Measurements from ENCODE around the gene TMEM129.

TMEM129 gene

DNA sequence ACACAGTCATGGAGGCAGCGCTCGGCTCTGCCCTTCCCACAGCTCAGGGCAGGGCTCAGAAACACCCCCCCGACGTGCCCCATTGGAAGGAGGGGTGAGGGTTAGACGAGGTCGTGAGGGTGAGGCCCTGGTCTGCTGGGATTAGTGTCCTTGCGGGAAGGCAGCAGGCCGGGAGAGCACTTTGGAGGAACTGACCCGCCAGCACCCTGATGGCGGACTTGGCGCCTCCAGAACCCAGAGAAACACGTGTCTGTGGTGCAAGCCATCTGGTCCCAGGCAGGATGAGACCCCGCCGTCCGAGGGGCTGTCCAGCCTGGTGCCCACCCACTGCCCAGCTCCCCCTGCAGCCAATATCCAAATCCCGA is 26.5 kb upstream of the TMEM129 start:
- no peak overlapping the region for H3K4me3 ChIP-seq (ENCODE audit: low read depth, low read length)
- DNase-seq (ENCODE audit: low read depth) = no peak
- TF ChIP-seq, protein P1, sequence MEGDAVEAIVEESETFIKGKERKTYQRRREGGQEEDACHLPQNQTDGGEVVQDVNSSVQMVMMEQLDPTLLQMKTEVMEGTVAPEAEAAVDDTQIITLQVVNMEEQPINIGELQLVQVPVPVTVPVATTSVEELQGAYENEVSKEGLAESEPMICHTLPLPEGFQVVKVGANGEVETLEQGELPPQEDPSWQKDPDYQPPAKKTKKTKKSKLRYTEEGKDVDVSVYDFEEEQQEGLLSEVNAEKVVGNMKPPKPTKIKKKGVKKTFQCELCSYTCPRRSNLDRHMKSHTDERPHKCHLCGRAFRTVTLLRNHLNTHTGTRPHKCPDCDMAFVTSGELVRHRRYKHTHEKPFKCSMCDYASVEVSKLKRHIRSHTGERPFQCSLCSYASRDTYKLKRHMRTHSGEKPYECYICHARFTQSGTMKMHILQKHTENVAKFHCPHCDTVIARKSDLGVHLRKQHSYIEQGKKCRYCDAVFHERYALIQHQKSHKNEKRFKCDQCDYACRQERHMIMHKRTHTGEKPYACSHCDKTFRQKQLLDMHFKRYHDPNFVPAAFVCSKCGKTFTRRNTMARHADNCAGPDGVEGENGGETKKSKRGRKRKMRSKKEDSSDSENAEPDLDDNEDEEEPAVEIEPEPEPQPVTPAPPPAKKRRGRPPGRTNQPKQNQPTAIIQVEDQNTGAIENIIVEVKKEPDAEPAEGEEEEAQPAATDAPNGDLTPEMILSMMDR (IDR thresholded peaks at IDR 0.05; ENCODE audit: low read depth, low read length) = no peak
- no peak for TF ChIP-seq MYC (IDR thresholded peaks at IDR 0.05; ENCODE audit: low read depth, low read length)
- no peak for TF ChIP-seq POLR2A (IDR thresholded peaks at IDR 0.05; ENCODE audit: extremely low read depth, insufficient read length)
- TF ChIP-seq, protein P2, sequence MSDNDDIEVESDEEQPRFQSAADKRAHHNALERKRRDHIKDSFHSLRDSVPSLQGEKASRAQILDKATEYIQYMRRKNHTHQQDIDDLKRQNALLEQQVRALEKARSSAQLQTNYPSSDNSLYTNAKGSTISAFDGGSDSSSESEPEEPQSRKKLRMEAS (IDR thresholded peaks at IDR 0.05; ENCODE audit: low read depth, low read length) = no peak

DNA sequence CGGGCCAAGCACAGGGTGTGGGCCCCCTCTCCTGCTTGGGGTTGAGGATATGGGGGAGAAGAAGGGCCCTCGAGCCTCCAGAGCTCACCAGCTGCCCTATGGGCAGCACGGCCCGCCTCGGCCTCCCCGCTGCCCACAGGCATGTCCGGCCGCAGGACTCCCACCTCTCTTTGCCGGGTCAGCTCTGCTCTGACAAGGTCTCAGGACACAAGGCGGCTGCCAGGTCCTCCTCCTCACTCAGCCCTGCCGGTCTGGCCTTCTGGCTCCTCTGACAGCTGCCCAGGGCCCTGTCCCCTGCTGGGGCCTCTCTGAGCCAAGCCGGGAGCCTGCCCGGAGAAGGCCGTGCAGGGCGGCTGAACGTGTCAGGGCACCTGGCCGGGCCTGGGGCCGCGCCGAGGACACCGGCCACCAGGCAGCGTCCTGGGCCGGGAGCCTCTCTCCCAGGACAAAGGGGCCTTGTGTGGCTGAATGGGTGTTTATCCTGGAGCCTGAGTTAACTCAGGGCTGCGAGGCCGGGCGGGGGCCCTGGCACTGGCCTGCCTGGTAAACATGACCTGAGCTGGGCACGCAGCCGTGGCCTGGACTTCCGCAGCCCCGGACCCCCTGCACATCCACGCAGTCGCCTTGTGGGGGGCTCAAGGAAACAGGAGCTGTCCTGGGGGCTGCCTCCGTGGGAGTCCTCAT is 25.9 kb upstream of the TMEM129 start:
- no peak for DNase-seq (ENCODE audit: low read depth)
- H3K4me3 ChIP-seq (ENCODE audit: low read depth, low read length) = no peak overlapping the region
- TF ChIP-seq, protein P1 (IDR thresholded peaks at IDR 0.05; ENCODE audit: low read depth, low read length) = no peak
- TF ChIP-seq, protein P2 (IDR thresholded peaks at IDR 0.05; ENCODE audit: low read depth, low read length) = no peak
- TF ChIP-seq POLR2A (IDR thresholded peaks at IDR 0.05; ENCODE audit: extremely low read depth, insufficient read length) (no peak), MYC (IDR thresholded peaks at IDR 0.05; ENCODE audit: low read depth, low read length) (no peak)

DNA sequence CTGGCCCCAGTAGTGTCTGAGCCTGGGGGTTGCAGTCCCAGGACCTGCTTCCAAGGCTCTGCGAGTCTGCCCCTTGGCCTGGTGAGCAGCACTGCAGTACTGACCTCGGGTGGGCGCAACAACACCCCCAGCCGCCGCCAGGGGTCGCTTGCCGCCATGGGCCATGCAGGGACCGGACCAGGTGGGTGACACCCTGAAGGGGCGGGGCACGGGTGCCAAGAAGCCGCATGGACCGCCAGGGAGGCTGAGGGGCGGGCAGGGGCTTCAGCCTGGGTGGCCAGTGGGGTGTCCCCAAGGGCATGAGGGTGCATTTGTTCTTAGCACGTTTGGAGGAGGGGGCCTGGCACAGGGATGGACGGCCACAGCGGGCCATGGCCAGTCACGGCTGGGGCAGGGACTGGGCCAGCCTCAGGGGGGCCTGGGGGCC is 25.2 kb upstream of the TMEM129 start:
- peak; percentile 88 for DNase-seq (ENCODE audit: low read depth)
- no peak overlapping the region for H3K4me3 ChIP-seq (ENCODE audit: low read depth, low read length)
- TF ChIP-seq POLR2A (IDR thresholded peaks at IDR 0.05; ENCODE audit: extremely low read depth, insufficient read length) = no peak
- TF ChIP-seq, protein P1 (IDR thresholded peaks at IDR 0.05; ENCODE audit: low read depth, low read length) = peak; percentile 92
- peak; percentile 32; the same call in 1 of the 2 replicates for TF ChIP-seq MYC (IDR thresholded peaks at IDR 0.05; ENCODE audit: low read depth, low read length)
- TF ChIP-seq, protein P2 (IDR thresholded peaks at IDR 0.05; ENCODE audit: low read depth, low read length) = no peak

DNA sequence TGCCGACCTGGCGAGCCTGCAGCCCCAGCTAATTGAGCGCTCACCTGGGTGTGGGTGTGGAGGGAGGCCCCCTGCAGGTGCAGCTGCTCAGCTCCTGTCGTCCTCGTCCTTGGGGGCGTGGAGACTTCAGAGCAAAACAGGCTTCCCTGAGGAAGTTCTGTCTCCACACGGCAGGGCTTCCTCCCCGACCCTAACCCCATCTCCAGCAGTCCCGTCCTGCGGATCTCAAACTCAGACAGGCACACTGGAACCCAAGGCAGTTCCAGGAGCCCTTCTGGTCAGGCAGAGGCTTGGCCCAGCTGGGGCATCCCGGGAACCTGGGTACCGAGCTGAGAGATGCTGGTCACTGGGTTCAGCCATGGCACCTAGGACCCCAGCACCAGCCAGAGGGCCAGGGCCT is 24.6 kb upstream of the TMEM129 start:
- no peak for DNase-seq (ENCODE audit: low read depth)
- TF ChIP-seq MYC (IDR thresholded peaks at IDR 0.05; ENCODE audit: low read depth, low read length) = no peak
- TF ChIP-seq, protein P2 (IDR thresholded peaks at IDR 0.05; ENCODE audit: low read depth, low read length) = no peak
- TF ChIP-seq, protein P1 (IDR thresholded peaks at IDR 0.05; ENCODE audit: low read depth, low read length) = no peak
- TF ChIP-seq POLR2A (IDR thresholded peaks at IDR 0.05; ENCODE audit: extremely low read depth, insufficient read length) = no peak
- H3K4me3 ChIP-seq (ENCODE audit: low read depth, low read length) = no peak overlapping the region

DNA sequence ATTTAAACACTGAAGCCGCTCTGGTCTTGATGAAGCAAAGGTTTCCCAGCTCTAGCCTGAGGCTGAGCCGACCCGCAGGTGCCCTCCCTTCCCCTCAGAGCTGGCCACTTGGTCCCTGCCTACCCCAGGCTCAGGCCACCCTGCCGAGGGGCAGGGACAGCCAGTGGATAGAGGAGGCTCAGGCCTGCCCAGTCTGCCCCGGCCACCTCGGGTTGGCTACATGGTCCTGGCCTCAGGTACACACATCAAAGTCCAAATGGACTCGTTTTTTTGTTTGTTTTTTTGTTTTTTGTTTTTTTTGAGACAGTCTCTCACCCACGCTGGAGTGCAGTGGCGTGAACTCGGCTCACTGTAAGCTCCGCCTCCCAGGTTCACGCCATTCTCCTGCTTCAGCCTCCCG is 24.0 kb upstream of the TMEM129 start:
- TF ChIP-seq, protein P1 (IDR thresholded peaks at IDR 0.05; ENCODE audit: low read depth, low read length) = no peak
- TF ChIP-seq POLR2A (IDR thresholded peaks at IDR 0.05; ENCODE audit: extremely low read depth, insufficient read length) (no peak), MYC (IDR thresholded peaks at IDR 0.05; ENCODE audit: low read depth, low read length) (no peak)
- TF ChIP-seq, protein P2 (IDR thresholded peaks at IDR 0.05; ENCODE audit: low read depth, low read length) = no peak
- DNase-seq (ENCODE audit: low read depth) = no peak
- no peak overlapping the region for H3K4me3 ChIP-seq (ENCODE audit: low read depth, low read length)

All from NB4 (cell line).